GM18873 (cell line): ENCODE measurements around the gene FMN1.

Experiments used
- ATAC-seq: cut with Tn5 transposase; IDR thresholded peaks from one replicate; pipeline ENCODE4 v1.9.1; 2021; ENCODE audit warnings: mild to moderate bottlenecking, moderate library complexity, moderate number of reproducible peaks; ENCODE audit not compliant: unreplicated experiment, low FRiP score

Gene FMN1

GRCh38 chr15:32903591-32904290 lies 290.8 kb downstream of the FMN1 start:
- ATAC-seq, result no peak

- no peak for ATAC-seq
Observed at GRCh38 chr15:32901995-32902394, 292.5 kb downstream of the FMN1 start.

- ATAC-seq, result no peak
Observed at GRCh38 chr15:32901192-32901591, 293.3 kb downstream of the FMN1 start.

GRCh38 chr15:32899126-32899596 lies 295.4 kb downstream of the FMN1 start:
- no peak for ATAC-seq

GRCh38 chr15:32898414-32898813 lies 296.1 kb downstream of the FMN1 start:
- ATAC-seq, result no peak

GRCh38 chr15:32893421-32893820 lies 301.1 kb downstream of the FMN1 start:
- ATAC-seq, result no peak

GRCh38 chr15:32889214-32889613 lies 305.3 kb downstream of the FMN1 start:
- no peak for ATAC-seq

- ATAC-seq, result no peak
Observed at GRCh38 chr15:32888221-32888761, 306.2 kb downstream of the FMN1 start.

- ATAC-seq, result no peak
Observed at GRCh38 chr15:32887090-32887489, 307.4 kb downstream of the FMN1 start.

GRCh38 chr15:32886459-32886858 lies 308.1 kb downstream of the FMN1 start:
- no peak for ATAC-seq

- no peak for ATAC-seq
Observed at GRCh38 chr15:32885713-32886112, 308.8 kb downstream of the FMN1 start.

- ATAC-seq, result no peak
Observed at GRCh38 chr15:32884146-32884545, 310.4 kb downstream of the FMN1 start.

- no peak for ATAC-seq
Observed at GRCh38 chr15:32882955-32883354, 311.6 kb downstream of the FMN1 start.

GRCh38 chr15:32881528-32881927 lies 313.0 kb downstream of the FMN1 start:
- no peak for ATAC-seq

GRCh38 chr15:32880642-32881041 lies 313.9 kb downstream of the FMN1 start:
- ATAC-seq, result no peak

GRCh38 chr15:32879980-32880379 lies 314.5 kb downstream of the FMN1 start:
- no peak for ATAC-seq

GRCh38 chr15:32878869-32879805 lies 315.4 kb downstream of the FMN1 start:
- no peak for ATAC-seq

GRCh38 chr15:32878342-32878741 lies 316.2 kb downstream of the FMN1 start:
- ATAC-seq, result no peak

GRCh38 chr15:32877252-32878019 lies 317.1 kb downstream of the FMN1 start:
- ATAC-seq, result no peak

- ATAC-seq, result no peak
Observed at GRCh38 chr15:32873284-32874114, 321.0 kb downstream of the FMN1 start.
